Measurements from ENCODE around the gene CORT. TPM values are rescaled to one million over a fixed set of nuclear protein-coding genes. Genes with fewer than 3 reads are reported as not detected.
"Not testable (repeated sequence)": the region's sequence is repeated elsewhere in the genome, so short reads cannot be mapped to it uniquely, and the experiment has no call there.

CORT gene
- total RNA-seq, 4 donors from 2014 or later: not detected

- 83 to 93% methylated on average over 15 of the region's 15 CpGs for WGBS, 2 donors
- no peak for TF ChIP-seq POLR2A (IDR thresholded peaks at IDR 0.05)
- TF ChIP-seq CTCF (IDR thresholded peaks at IDR 0.05): no peak
- intact Hi-C loops (cut with DNase I; ENCODE audit: low total_unique reads): no loop called here
- no peak for DNase-seq (ENCODE audit: low spot score in 2 of 2)
- H3K4me3 ChIP-seq (ENCODE audit: low read depth, poor library complexity, severe bottlenecking): no peak overlapping the region
Observed at GRCh38 chr1:10419351-10419750, 30.5 kb upstream of the CORT start.

GRCh38 chr1:10421637-10422036 lies 28.2 kb upstream of the CORT start:
- 91 to 98% methylated on average over 5 of the region's 5 CpGs for WGBS, 2 donors
- H3K4me3 ChIP-seq (ENCODE audit: low read depth, poor library complexity, severe bottlenecking): no peak overlapping the region
- intact Hi-C loops (cut with DNase I; ENCODE audit: low total_unique reads): no loop called here
- TF ChIP-seq POLR2A (IDR thresholded peaks at IDR 0.05) (no peak), CTCF (IDR thresholded peaks at IDR 0.05) (no peak)
- DNase-seq (ENCODE audit: low spot score in 2 of 2): no peak

GRCh38 chr1:10424034-10424433 lies 25.8 kb upstream of the CORT start:
- 45 to 46% methylated on average over 9 of the region's 9 CpGs for WGBS, 2 donors
- DNase-seq (ENCODE audit: low spot score in 2 of 2): peak in 1 of 2 donors; percentile 23
- intact Hi-C loops (cut with DNase I; ENCODE audit: low total_unique reads): no loop called here

GRCh38 chr1:10424651-10425050 lies 25.2 kb upstream of the CORT start:
- 84 to 92% methylated on average over 8 of the region's 8 CpGs for WGBS, 2 donors
- intact Hi-C loops (cut with DNase I; ENCODE audit: low total_unique reads): no loop called here
- H3K4me3 ChIP-seq (ENCODE audit: low read depth, poor library complexity, severe bottlenecking): no peak overlapping the region
- TF ChIP-seq CTCF (IDR thresholded peaks at IDR 0.05) (no peak), POLR2A (IDR thresholded peaks at IDR 0.05) (no peak)
- no peak for DNase-seq (ENCODE audit: low spot score in 2 of 2)

More at GRCh38 chr1:10424034-10424433, 25.8 kb upstream of the CORT start:
- no peak overlapping the region for H3K4me3 ChIP-seq (ENCODE audit: low read depth, poor library complexity, severe bottlenecking)
- TF ChIP-seq POLR2A (IDR thresholded peaks at IDR 0.05) (no peak), CTCF (IDR thresholded peaks at IDR 0.05) (no peak)

GRCh38 chr1:10425826-10426534 lies 23.9 kb upstream of the CORT start:
- WGBS, 2 donors: 73 to 84% methylated on average over 10 to 18 of the region's 21 CpGs
- intact Hi-C loops (cut with DNase I; ENCODE audit: low total_unique reads); DNase-seq (ENCODE audit: low spot score in 2 of 2); H3K4me3 ChIP-seq (ENCODE audit: low read depth, poor library complexity, severe bottlenecking): not testable (repeated sequence)

GRCh38 chr1:10426535-10426848 lies 23.3 kb upstream of the CORT start:
- DNase-seq (ENCODE audit: low spot score in 2 of 2); intact Hi-C loops (cut with DNase I; ENCODE audit: low total_unique reads); H3K4me3 ChIP-seq (ENCODE audit: low read depth, poor library complexity, severe bottlenecking): not testable (repeated sequence)
- WGBS, 2 donors: 96% methylated on average over 19 of the region's 21 CpGs; no CpG with 5 or more reads in 1 of the 2 donors

- intact Hi-C loops (cut with DNase I; ENCODE audit: low total_unique reads): loop anchor here (2.0 kb wide), 1 partner anchor 52 kb away; no protein-coding TSS in a partner anchor
- WGBS, 2 donors: 87 to 93% methylated on average over 4 to 5 of the region's 5 CpGs
- DNase-seq (ENCODE audit: low spot score in 2 of 2): no peak
- no peak for TF ChIP-seq POLR2A (IDR thresholded peaks at IDR 0.05)
- no peak for TF ChIP-seq CTCF (IDR thresholded peaks at IDR 0.05)
- H3K4me3 ChIP-seq (ENCODE audit: low read depth, poor library complexity, severe bottlenecking): no peak overlapping the region
Observed at GRCh38 chr1:10428984-10429383, 20.8 kb upstream of the CORT start.
